ENCODE results near the gene ASF1A. TPM values are rescaled to one million over a fixed set of nuclear protein-coding genes. Genes with fewer than 3 reads are reported as not detected.
A peak's percentile ranks its signal among the peaks of the same experiment; 100 is the strongest.
"Not testable (repeated sequence)": the region's sequence is repeated elsewhere in the genome, so short reads cannot be mapped to it uniquely, and the experiment has no call there.

ASF1A gene
- total RNA-seq = 21.3 TPM

GRCh38 chr6:118893807-118894424 lies at the start of gene ASF1A:
Gene ASF1A (plus strand): TSS chr6:118894152. CDS start chr6:118894414, 262 bp downstream.
- peak; percentile 99 for DNase-seq

GRCh38 chr6:118844915-118845314 lies 49.0 kb upstream of the ASF1A start:
- no peak for DNase-seq

- no peak for DNase-seq
These were observed 40.5 kb upstream of the ASF1A start for GRCh38 chr6:118853408-118853807.

- no peak for DNase-seq
These were observed 37.7 kb upstream of the ASF1A start for GRCh38 chr6:118856301-118856700.

GRCh38 chr6:118859517-118860064 lies 34.4 kb upstream of the ASF1A start:
- DNase-seq = no peak

GRCh38 chr6:118860363-118860762 lies 33.6 kb upstream of the ASF1A start:
- no peak for DNase-seq

- no peak for DNase-seq
These were observed 33.1 kb upstream of the ASF1A start for GRCh38 chr6:118860880-118861279.

- DNase-seq = no peak
These were observed 31.5 kb upstream of the ASF1A start for GRCh38 chr6:118862443-118862842.

GRCh38 chr6:118864341-118865099 lies 29.4 kb upstream of the ASF1A start:
- no peak for DNase-seq

GRCh38 chr6:118865100-118865391 lies 28.9 kb upstream of the ASF1A start:
- DNase-seq = no peak

GRCh38 chr6:118867181-118867580 lies 26.8 kb upstream of the ASF1A start:
- DNase-seq = no peak

GRCh38 chr6:118868901-118869300 lies 25.1 kb upstream of the ASF1A start:
- not testable (repeated sequence) for DNase-seq

GRCh38 chr6:118869350-118869749 lies 24.6 kb upstream of the ASF1A start:
- DNase-seq = no peak

GRCh38 chr6:118869894-118870589 lies 23.9 kb upstream of the ASF1A start:
- DNase-seq = no peak

- no peak for DNase-seq
These were observed 22.6 kb upstream of the ASF1A start for GRCh38 chr6:118871331-118871730.

- no peak for DNase-seq
These were observed 21.6 kb upstream of the ASF1A start for GRCh38 chr6:118872318-118872717.

GRCh38 chr6:118872726-118873125 lies 21.2 kb upstream of the ASF1A start:
- DNase-seq = no peak

GRCh38 chr6:118873239-118873638 lies 20.7 kb upstream of the ASF1A start:
- no peak for DNase-seq

GRCh38 chr6:118875672-118876071 lies 18.3 kb upstream of the ASF1A start:
- DNase-seq = no peak

- no peak for DNase-seq
These were observed 17.8 kb upstream of the ASF1A start for GRCh38 chr6:118876198-118876597.

GRCh38 chr6:118876814-118877213 lies 17.1 kb upstream of the ASF1A start:
- DNase-seq = no peak

- DNase-seq = no peak
These were observed 16.1 kb upstream of the ASF1A start for GRCh38 chr6:118877806-118878205.

All from skin of body (tissue), 2 donors.